HEK293 (cell line): ENCODE measurements around the gene KPNA3.

Experiments
- CTCF ChIA-PET: fragments of 350-600 bp; formaldehyde crosslinking; extraction: SDS; loops from one replicate; lab custom pipeline; 2021; ENCODE audit warnings: antibody characterized with exemption; lab: Yijun Ruan, JAX
- POLR2A ChIA-PET: fragments of 300-600 bp; formaldehyde crosslinking; extraction: SDS; loops from one replicate; lab custom pipeline; 2020; ENCODE audit warnings: antibody characterized with exemption, inconsistent platforms; lab: Yijun Ruan, JAX
- H3K27ac ChIP-seq: fragments of 200-500 bp; sonication (Bioruptor generic); 2 replicates; pipeline ENCODE4 v1.5.1; 2014; ENCODE audit warnings: low read depth, low read length, control low read depth, inconsistent platforms; ENCODE audit errors: extremely low read depth
- H3K36me3 ChIP-seq, 2 experiments: fragments of 200-500 bp in 1 of 2; sonication (Bioruptor generic) in 1 of 2; 1 replicate in 1 of 2; 2 replicates in 1 of 2; pipeline ENCODE4 v1.5.1; 2014 to 2017; ENCODE audit warnings: inconsistent platforms in 2 of 2, low read length in 2 of 2; ENCODE audit not compliant: control insufficient read depth in 2 of 2, insufficient read depth in 1 of 2
- H3K4me1 ChIP-seq: fragments of 200-500 bp; sonication (Bioruptor generic); 2 replicates; pipeline ENCODE4 v1.5.1; 2014; ENCODE audit warnings: mild to moderate bottlenecking, low read length, inconsistent platforms; ENCODE audit not compliant: control insufficient read depth, insufficient read depth
- H3K4me3 ChIP-seq: 2 replicates; pipeline ENCODE4 v1.5.1; 2011; ENCODE audit warnings: low read depth, mild to moderate bottlenecking, control low read depth, low read length, moderate library complexity
- H3K9me3 ChIP-seq: fragments of 200-500 bp; sonication (Bioruptor generic); 2 replicates; pipeline ENCODE4 v1.5.1; 2014; ENCODE audit warnings: low read depth, low read length, inconsistent platforms; ENCODE audit not compliant: control insufficient read depth, insufficient read depth
- FEZF1 ChIP-seq: fragments of 450-650 bp; formaldehyde crosslinking; IDR thresholded peaks from 2 replicates; pipeline ENCODE4 v1.5.1; 2016; ENCODE audit warnings: missing biosample characterization, missing genetic modification characterization
- GFI1B ChIP-seq: fragments of 450-650 bp; formaldehyde crosslinking; IDR thresholded peaks from 2 replicates; pipeline ENCODE4 v1.5.1; 2016; ENCODE audit warnings: missing biosample characterization, missing genetic modification characterization
- OSR2 ChIP-seq: fragments of 450-650 bp; formaldehyde crosslinking; IDR thresholded peaks from 2 replicates; pipeline ENCODE4 v1.5.1; 2016; ENCODE audit warnings: missing biosample characterization, missing genetic modification characterization
- TCF7L2 ChIP-seq: IDR thresholded peaks from 2 replicates; pipeline ENCODE4 v1.6.1; 2011; ENCODE audit warnings: low read depth, mild to moderate bottlenecking, inconsistent platforms, low read length, moderate library complexity, borderline replicate concordance
- ZBTB21 ChIP-seq: fragments of 450-650 bp; formaldehyde crosslinking; IDR thresholded peaks from 2 replicates; pipeline ENCODE4 v1.5.1; 2017; ENCODE audit warnings: missing biosample characterization, missing genetic modification characterization
- ZNF140 ChIP-seq: fragments of 450-650 bp; formaldehyde crosslinking; IDR thresholded peaks from 2 replicates; pipeline ENCODE4 v1.5.1; 2016; ENCODE audit warnings: missing biosample characterization, missing genetic modification characterization
- ZNF157 ChIP-seq: fragments of 450-650 bp; formaldehyde crosslinking; IDR thresholded peaks from 2 replicates; pipeline ENCODE4 v1.5.1; 2016; ENCODE audit warnings: missing biosample characterization, missing genetic modification characterization
- ZNF175 ChIP-seq: fragments of 450-650 bp; formaldehyde crosslinking; IDR thresholded peaks from 2 replicates; pipeline ENCODE4 v1.5.1; 2016; ENCODE audit warnings: missing biosample characterization, missing genetic modification characterization
- ZNF239 ChIP-seq: fragments of 450-650 bp; formaldehyde crosslinking; IDR thresholded peaks from 2 replicates; pipeline ENCODE4 v1.5.1; 2016; ENCODE audit warnings: missing biosample characterization, missing genetic modification characterization
- ZNF324 ChIP-seq: fragments of 450-650 bp; formaldehyde crosslinking; IDR thresholded peaks from 2 replicates; pipeline ENCODE4 v1.5.1; 2016; ENCODE audit warnings: missing biosample characterization, missing genetic modification characterization
- ZNF433 ChIP-seq: fragments of 450-650 bp; formaldehyde crosslinking; IDR thresholded peaks from 2 replicates; pipeline ENCODE4 v1.5.1; 2016; ENCODE audit warnings: missing biosample characterization, missing genetic modification characterization, low read depth
- ZNF623 ChIP-seq: fragments of 450-650 bp; formaldehyde crosslinking; IDR thresholded peaks from 2 replicates; pipeline ENCODE4 v1.5.1; 2016; ENCODE audit warnings: missing biosample characterization, missing genetic modification characterization
- ZNF747 ChIP-seq: fragments of 450-650 bp; formaldehyde crosslinking; IDR thresholded peaks from 2 replicates; pipeline ENCODE4 v1.5.1; 2016; ENCODE audit warnings: missing biosample characterization, missing genetic modification characterization
- ZNF792 ChIP-seq: fragments of 450-650 bp; formaldehyde crosslinking; IDR thresholded peaks from 2 replicates; pipeline ENCODE4 v1.5.1; 2016; ENCODE audit warnings: missing biosample characterization, missing genetic modification characterization
- ZXDB ChIP-seq: fragments of 450-650 bp; formaldehyde crosslinking; IDR thresholded peaks from 2 replicates; pipeline ENCODE4 v1.5.1; 2016; ENCODE audit warnings: missing biosample characterization, missing genetic modification characterization
- TF ChIP-seq, protein P1 (sequence below): fragments of 450-650 bp; formaldehyde crosslinking; IDR thresholded peaks from 2 replicates; pipeline ENCODE4 v1.5.0; 2017; ENCODE audit warnings: missing biosample characterization, missing genetic modification characterization, borderline replicate concordance
- TF ChIP-seq, protein P2 (sequence below): fragments of 450-650 bp; formaldehyde crosslinking; IDR thresholded peaks from 2 replicates; pipeline ENCODE4 v1.5.1; 2016; ENCODE audit warnings: missing biosample characterization, missing genetic modification characterization
- TF ChIP-seq, protein P3 (sequence below): fragments of 450-650 bp; formaldehyde crosslinking; IDR thresholded peaks from 2 replicates; pipeline ENCODE4 v1.5.1; 2016; ENCODE audit warnings: missing biosample characterization, missing genetic modification characterization
- TF ChIP-seq, protein P4 (sequence below): fragments of 450-650 bp; formaldehyde crosslinking; IDR thresholded peaks from 2 replicates; pipeline ENCODE4 v1.5.1; 2016; ENCODE audit warnings: missing biosample characterization, missing genetic modification characterization

Gene KPNA3

DNA sequence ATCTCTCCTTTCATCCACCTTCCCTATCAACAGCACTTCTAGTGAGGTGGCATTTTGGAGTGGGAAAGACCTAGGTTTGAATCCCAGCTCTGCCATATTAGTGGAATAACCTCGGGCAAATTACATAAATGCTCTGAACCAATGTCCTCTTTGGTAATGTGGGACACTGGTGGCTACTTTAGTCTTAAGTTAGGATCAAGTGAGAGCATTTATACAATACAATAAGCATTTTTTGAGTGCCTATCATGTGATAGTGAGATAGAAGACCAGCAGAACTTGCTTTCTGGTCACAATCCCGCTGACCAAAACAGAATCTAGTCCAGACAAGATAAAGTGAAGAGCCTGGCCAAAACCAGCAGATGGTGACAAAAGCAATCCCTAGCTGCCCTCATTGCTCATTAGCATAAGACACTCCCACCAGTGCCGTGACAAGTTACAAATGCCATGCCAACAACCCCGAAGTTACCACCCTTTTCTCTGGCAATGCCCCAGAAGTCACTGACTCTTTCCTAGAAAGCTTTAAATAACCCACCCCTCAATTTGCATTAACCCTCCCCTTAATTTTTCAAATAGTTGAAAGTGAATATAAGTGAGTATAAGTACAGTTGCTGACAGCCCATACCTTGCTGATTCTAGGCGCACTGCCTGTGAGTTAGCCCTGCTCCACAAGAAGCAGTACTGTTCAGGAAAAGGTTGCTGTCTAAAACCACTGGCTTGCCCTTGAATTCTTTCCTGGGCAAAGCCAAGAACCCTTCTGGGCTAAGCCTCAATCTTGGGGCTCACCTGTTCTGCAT is 28.9 kb upstream of the KPNA3 start:
- Histone ChIP-seq H3K4me3 (no peak overlapping the region), H3K9me3 (no peaks in the 10 kb centered on the region), H3K4me1 (no peaks in the 10 kb centered on the region), H3K27ac (no peak overlapping the region), H3K36me3 (no peaks in the 10 kb centered on the region)
- TF ChIP-seq FEZF1 (tag by site-specific recombination) (no peak), ZXDB (tag by site-specific recombination) (no peak), ZNF175 (tag by site-specific recombination) (no peak), TCF7L2 (no peak), ZNF140 (no peak), GFI1B (no peak), ZNF747 (tag by site-specific recombination) (no peak), ZNF623 (tag by site-specific recombination) (no peak), ZNF324 (no peak), OSR2 (tag by site-specific recombination) (no peak), ZNF239 (tag by site-specific recombination) (no peak), ZBTB21 (no peak), ZNF792 (tag by site-specific recombination) (no peak), ZNF433 (no peak), ZNF157 (tag by site-specific recombination) (no peak)
- TF ChIP-seq, protein P1, sequence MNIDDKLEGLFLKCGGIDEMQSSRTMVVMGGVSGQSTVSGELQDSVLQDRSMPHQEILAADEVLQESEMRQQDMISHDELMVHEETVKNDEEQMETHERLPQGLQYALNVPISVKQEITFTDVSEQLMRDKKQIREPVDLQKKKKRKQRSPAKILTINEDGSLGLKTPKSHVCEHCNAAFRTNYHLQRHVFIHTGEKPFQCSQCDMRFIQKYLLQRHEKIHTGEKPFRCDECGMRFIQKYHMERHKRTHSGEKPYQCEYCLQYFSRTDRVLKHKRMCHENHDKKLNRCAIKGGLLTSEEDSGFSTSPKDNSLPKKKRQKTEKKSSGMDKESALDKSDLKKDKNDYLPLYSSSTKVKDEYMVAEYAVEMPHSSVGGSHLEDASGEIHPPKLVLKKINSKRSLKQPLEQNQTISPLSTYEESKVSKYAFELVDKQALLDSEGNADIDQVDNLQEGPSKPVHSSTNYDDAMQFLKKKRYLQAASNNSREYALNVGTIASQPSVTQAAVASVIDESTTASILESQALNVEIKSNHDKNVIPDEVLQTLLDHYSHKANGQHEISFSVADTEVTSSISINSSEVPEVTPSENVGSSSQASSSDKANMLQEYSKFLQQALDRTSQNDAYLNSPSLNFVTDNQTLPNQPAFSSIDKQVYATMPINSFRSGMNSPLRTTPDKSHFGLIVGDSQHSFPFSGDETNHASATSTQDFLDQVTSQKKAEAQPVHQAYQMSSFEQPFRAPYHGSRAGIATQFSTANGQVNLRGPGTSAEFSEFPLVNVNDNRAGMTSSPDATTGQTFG, result no peak
- TF ChIP-seq, protein P2, sequence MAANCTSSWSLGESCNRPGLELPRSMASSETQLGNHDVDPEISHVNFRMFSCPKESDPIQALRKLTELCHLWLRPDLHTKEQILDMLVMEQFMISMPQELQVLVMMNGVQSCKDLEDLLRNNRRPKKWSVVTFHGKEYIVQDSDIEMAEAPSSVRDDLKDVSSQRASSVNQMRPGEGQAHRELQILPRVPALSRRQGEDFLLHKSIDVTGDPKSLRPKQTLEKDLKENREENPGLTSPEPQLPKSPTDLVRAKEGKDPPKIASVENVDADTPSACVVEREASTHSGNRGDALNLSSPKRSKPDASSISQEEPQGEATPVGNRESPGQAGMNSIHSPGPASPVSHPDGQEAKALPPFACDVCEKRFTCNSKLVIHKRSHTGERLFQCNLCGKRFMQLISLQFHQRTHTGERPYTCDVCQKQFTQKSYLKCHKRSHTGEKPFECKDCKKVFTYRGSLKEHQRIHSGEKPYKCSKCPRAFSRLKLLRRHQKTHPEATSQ (tag by site-specific recombination), result no peak
- TF ChIP-seq, protein P3, sequence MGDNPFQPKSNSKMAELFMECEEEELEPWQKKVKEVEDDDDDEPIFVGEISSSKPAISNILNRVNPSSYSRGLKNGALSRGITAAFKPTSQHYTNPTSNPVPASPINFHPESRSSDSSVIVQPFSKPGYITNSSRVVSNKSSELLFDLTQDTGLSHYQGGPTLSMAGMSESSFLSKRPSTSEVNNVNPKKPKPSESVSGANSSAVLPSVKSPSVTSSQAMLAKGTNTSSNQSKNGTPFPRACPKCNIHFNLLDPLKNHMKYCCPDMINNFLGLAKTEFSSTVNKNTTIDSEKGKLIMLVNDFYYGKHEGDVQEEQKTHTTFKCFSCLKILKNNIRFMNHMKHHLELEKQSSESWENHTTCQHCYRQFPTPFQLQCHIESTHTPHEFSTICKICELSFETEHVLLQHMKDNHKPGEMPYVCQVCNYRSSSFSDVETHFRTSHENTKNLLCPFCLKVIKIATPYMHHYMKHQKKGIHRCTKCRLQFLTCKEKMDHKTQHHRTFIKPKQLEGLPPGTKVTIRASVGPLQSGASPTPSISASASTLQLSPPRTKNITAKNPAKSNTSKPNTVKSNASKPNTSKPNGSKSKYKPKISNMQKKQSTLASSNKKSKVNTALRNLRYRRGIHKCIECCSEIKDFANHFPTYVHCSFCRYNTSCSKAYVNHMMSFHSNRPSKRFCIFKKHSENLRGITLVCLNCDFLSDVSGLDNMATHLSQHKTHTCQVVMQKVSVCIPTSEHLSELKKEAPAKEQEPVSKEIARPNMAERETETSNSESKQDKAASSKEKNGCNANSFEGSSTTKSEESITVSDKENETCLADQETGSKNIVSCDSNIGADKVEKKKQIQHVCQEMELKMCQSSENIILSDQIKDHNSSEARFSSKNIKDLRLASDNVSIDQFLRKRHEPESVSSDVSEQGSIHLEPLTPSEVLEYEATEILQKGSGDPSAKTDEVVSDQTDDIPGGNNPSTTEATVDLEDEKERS (tag by site-specific recombination), result no peak
- POLR2A ChIA-PET, result no interaction called here
- CTCF ChIA-PET, result no interaction called here

DNA sequence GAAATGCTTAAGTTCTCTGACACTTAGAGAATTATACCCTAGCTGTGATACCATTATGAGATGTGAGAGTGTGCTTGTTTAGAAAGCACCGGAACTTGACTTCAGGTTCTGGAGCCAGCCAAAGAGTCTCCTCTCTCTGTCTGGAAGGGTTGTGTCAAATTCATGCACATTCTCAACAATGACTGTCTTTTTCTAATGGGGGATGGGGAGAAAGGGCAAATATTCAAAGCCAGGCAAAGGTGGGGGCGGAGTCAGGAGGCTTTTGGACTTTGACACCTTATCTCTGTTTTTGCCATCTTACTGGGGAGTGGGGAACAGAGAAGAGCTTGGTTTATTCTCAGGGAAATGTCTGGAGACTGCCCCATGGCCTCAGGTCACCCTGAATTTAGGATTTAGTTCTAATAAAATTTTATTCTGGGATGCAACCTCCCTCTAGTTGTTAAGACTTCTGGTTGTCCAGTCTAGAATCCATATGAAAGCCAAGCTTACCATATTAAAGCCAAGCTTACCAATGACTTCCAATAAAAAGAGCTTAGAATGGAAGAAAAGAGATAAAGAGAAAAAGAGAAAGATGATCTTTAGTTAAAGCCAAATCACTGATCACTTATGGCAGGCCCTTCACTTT is 28.2 kb upstream of the KPNA3 start:
- H3K36me3 ChIP-seq, result no peaks in the 10 kb centered on the region
- no peak overlapping the region for H3K4me3 ChIP-seq
- CTCF ChIA-PET, result no interaction called here
- no peaks in the 10 kb centered on the region for H3K9me3 ChIP-seq
- TF ChIP-seq, protein P4, sequence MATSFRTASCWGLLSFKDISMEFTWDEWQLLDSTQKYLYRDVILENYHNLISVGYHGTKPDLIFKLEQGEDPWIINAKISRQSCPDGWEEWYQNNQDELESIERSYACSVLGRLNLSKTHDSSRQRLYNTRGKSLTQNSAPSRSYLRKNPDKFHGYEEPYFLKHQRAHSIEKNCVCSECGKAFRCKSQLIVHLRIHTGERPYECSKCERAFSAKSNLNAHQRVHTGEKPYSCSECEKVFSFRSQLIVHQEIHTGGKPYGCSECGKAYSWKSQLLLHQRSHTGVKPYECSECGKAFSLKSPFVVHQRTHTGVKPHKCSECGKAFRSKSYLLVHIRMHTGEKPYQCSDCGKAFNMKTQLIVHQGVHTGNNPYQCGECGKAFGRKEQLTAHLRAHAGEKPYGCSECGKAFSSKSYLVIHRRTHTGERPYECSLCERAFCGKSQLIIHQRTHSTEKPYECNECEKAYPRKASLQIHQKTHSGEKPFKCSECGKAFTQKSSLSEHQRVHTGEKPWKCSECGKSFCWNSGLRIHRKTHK (tag by site-specific recombination), result no peak
- H3K27ac ChIP-seq, result no peak overlapping the region
- H3K4me1 ChIP-seq, result no peaks in the 10 kb centered on the region
- POLR2A ChIA-PET, result no interaction called here
